Astrocyte (in vitro differentiated cells and primary cell): Measurements from ENCODE around the gene DNTT. TPM values are rescaled to one million over a fixed set of nuclear protein-coding genes. Genes with fewer than 3 reads are reported as not detected.
A peak's percentile ranks its signal among the peaks of the same experiment; 100 is the strongest.

Experiments used
- DNase-seq: peaks from one replicate; pipeline ENCODE4 v3.0.0-alpha.2; 2010; ENCODE audit warnings: low read depth
- FAIRE-seq: peaks from 2 replicates; lab custom pipeline; 2011; peaks lifted over from hg19 to GRCh38; lab: Jason Lieb, UNC
- H2AFZ ChIP-seq: 2 replicates; pipeline ENCODE4 v1.6.0; 2012; ENCODE audit warnings: low read depth, low read length, inconsistent platforms
- H3K27ac ChIP-seq: 2 replicates; pipeline ENCODE4 v1.5.1; 2011; ENCODE audit warnings: low read depth, low read length, inconsistent platforms
- H3K27me3 ChIP-seq: 2 replicates; pipeline ENCODE4 v1.6.0; 2011; ENCODE audit warnings: low read length, inconsistent platforms; ENCODE audit not compliant: insufficient read depth
- H3K36me3 ChIP-seq: 2 replicates; pipeline ENCODE4 v1.5.1; 2011; ENCODE audit warnings: low read length, inconsistent platforms; ENCODE audit not compliant: insufficient read depth
- H3K4me1 ChIP-seq: 2 replicates; pipeline ENCODE4 v1.5.1; 2011; ENCODE audit warnings: low read length, inconsistent platforms; ENCODE audit not compliant: insufficient read depth
- H3K4me2 ChIP-seq: 2 replicates; pipeline ENCODE4 v1.6.0; 2012; ENCODE audit warnings: low read length, inconsistent platforms
- H3K4me3 ChIP-seq: 2 replicates; pipeline ENCODE4 v1.5.1; 2011; ENCODE audit warnings: low read depth, mild to moderate bottlenecking, low read length, inconsistent platforms; ENCODE audit not compliant: insufficient read depth
- H3K79me2 ChIP-seq: 2 replicates; pipeline ENCODE4 v1.6.0; 2012; ENCODE audit warnings: mild to moderate bottlenecking, low read length, inconsistent platforms; ENCODE audit not compliant: insufficient read depth
- H3K9ac ChIP-seq: 2 replicates; pipeline ENCODE4 v1.6.0; 2012; ENCODE audit warnings: mild to moderate bottlenecking, low read length, inconsistent platforms
- H3K9me3 ChIP-seq: 2 replicates; pipeline ENCODE4 v1.5.1; 2012; ENCODE audit warnings: low read depth, mild to moderate bottlenecking, low read length, inconsistent platforms; ENCODE audit not compliant: insufficient read depth
- H4K20me1 ChIP-seq: 2 replicates; pipeline ENCODE4 v1.6.0; 2012; ENCODE audit warnings: low read length, inconsistent platforms; ENCODE audit not compliant: insufficient read depth
- H3K27ac Mint-ChIP-seq: one replicate; pipeline ENCODE4 v1.8.0; 2021; ENCODE audit warnings: mild to moderate bottlenecking, mixed read lengths; ENCODE audit not compliant: unreplicated experiment
- H3K27me3 Mint-ChIP-seq: one replicate; pipeline ENCODE4 v1.8.0; 2021; ENCODE audit warnings: low read depth, mixed read lengths; ENCODE audit not compliant: unreplicated experiment
- H3K36me3 Mint-ChIP-seq: one replicate; pipeline ENCODE4 v1.8.0; 2021; ENCODE audit warnings: low read depth, mixed read lengths; ENCODE audit not compliant: unreplicated experiment
- H3K4me1 Mint-ChIP-seq: one replicate; pipeline ENCODE4 v1.8.0; 2021; ENCODE audit warnings: low read depth, mixed read lengths; ENCODE audit not compliant: unreplicated experiment
- H3K4me3 Mint-ChIP-seq: one replicate; pipeline ENCODE4 v1.8.0; 2021; ENCODE audit warnings: mild to moderate bottlenecking, moderate library complexity, mixed read lengths; ENCODE audit not compliant: unreplicated experiment
- H3K9me3 Mint-ChIP-seq: one replicate; pipeline ENCODE4 v1.8.0; 2021; ENCODE audit warnings: mild to moderate bottlenecking, mixed read lengths; ENCODE audit not compliant: unreplicated experiment
- EZH2 ChIP-seq: IDR thresholded peaks from 2 replicates; pipeline ENCODE4 v1.6.1; 2012; ENCODE audit warnings: mild to moderate bottlenecking, low read length, inconsistent platforms; ENCODE audit not compliant: insufficient read depth
- total RNA-seq: library from RNA; stranded (reverse); gene quantifications from 2 replicates; pipeline ENCODE4 v1.2.1, GENCODE V29; 2021
- TF ChIP-seq, protein P1 (sequence below): IDR thresholded peaks from 2 replicates; pipeline ENCODE4 v1.5.1; 2011; ENCODE audit warnings: low read depth, mild to moderate bottlenecking, inconsistent platforms, low read length, moderate library complexity; ENCODE audit not compliant: insufficient read depth

The DNTT gene
- total RNA-seq, 1 donor from 2014 or later = not detected

DNA sequence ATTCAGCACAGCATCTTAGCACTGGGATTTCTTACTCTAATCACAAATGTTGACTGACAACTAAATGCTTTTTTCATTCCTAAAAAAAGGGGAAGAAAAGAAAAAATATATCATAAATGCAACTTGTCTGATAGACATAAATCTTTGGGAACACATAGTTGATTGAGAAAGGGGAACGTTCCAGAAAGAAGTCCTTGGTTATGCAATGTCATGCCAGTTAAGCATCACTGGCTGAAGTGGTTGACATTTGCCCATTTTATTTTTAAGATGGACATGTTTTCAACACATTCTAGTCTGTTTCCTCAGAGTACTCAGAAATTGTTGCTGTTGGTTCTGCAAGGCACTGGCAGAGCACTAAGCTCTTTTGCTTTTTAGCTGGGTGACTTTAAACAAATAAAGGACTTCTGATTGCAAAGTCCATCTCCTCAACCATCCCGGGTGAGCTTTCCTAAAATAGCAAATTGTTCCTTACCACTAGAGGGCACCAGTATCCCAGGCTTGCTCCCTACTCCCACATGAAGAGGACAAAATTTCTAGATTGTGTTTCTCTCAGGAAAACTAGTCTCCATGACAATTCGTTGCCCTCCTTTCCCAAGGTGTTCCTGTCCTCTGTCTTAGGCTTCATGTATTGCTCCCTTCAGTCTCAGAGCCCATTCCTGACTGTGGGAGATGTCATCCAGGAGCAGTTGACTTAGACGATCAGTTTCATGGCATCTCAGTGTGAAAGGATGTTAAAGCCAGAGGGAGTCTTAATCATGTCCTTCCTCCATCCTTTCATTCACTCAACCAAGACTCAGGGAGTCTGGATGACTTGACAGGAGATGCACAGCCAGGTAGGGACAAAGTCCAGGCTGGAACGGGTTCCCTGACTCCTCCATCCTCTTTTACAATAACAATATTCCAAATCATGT is 30.6 kb downstream of the DNTT start:
- DNase-seq (peak; percentile 13), FAIRE-seq (peak; percentile 17)
- Histone ChIP-seq H3K27me3 (peaks cover 7% of the 10 kb centered on the region), H3K4me2 (no peak overlapping the region), H3K27ac (no peak overlapping the region), H3K36me3 (no peaks in the 10 kb centered on the region), H3K9me3 (no peaks in the 10 kb centered on the region), H3K9ac (no peak overlapping the region), H2AFZ (no peak overlapping the region), H3K4me3 (no peak overlapping the region), H3K4me1 (no peaks in the 10 kb centered on the region), H4K20me1 (no peaks in the 10 kb centered on the region), H3K79me2 (no peaks in the 10 kb centered on the region)
- H3K27ac Mint-ChIP-seq = peak overlapping the region; percentile 42
- no peaks in the 10 kb centered on the region for H3K36me3 Mint-ChIP-seq
- no peaks in the 10 kb centered on the region for H3K9me3 Mint-ChIP-seq
- peaks cover 8% of the 10 kb centered on the region for H3K27me3 Mint-ChIP-seq
- TF ChIP-seq, protein P1, sequence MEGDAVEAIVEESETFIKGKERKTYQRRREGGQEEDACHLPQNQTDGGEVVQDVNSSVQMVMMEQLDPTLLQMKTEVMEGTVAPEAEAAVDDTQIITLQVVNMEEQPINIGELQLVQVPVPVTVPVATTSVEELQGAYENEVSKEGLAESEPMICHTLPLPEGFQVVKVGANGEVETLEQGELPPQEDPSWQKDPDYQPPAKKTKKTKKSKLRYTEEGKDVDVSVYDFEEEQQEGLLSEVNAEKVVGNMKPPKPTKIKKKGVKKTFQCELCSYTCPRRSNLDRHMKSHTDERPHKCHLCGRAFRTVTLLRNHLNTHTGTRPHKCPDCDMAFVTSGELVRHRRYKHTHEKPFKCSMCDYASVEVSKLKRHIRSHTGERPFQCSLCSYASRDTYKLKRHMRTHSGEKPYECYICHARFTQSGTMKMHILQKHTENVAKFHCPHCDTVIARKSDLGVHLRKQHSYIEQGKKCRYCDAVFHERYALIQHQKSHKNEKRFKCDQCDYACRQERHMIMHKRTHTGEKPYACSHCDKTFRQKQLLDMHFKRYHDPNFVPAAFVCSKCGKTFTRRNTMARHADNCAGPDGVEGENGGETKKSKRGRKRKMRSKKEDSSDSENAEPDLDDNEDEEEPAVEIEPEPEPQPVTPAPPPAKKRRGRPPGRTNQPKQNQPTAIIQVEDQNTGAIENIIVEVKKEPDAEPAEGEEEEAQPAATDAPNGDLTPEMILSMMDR = peak; percentile 78
- TF ChIP-seq EZH2 = no peak
- no peaks in the 10 kb centered on the region for H3K4me1 Mint-ChIP-seq
- H3K4me3 Mint-ChIP-seq = no peak overlapping the region

DNA sequence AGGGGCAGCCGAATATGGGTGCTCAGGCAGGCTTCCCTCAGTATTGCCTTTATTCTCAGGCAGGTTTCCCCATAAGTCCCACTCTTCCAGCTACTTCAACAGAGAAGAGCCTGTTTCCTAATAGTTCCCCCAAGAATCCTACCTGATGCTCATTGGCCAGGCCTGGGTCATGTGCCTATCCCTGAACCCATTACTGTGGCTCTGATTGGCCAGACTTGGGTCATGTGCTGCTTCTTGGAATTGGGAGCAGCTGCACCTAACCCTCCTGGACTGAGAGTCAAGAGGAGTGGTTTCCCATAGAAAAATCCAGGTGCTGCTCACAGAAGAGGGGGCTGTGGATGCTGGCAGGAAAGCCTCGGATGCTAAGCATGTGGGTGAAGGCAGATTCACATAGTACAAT is 32.9 kb downstream of the DNTT start:
- peaks cover 8% of the 10 kb centered on the region for H3K27me3 Mint-ChIP-seq

More for the DNA sequence above, 32.9 kb downstream of the DNTT start:
- no peak overlapping the region for H3K4me3 ChIP-seq
- no peak overlapping the region for H3K4me2 ChIP-seq
- no peaks in the 10 kb centered on the region for H3K36me3 Mint-ChIP-seq
- H3K27ac ChIP-seq = no peak overlapping the region
- H3K9me3 Mint-ChIP-seq = no peaks in the 10 kb centered on the region
- H3K9me3 ChIP-seq = no peaks in the 10 kb centered on the region
- no peak overlapping the region for H3K4me3 Mint-ChIP-seq
- no peak for DNase-seq
- TF ChIP-seq, protein P1 = no peak
- no peak for TF ChIP-seq EZH2
- no peaks in the 10 kb centered on the region for H3K4me1 ChIP-seq
- H3K4me1 Mint-ChIP-seq = no peaks in the 10 kb centered on the region
- no peak for FAIRE-seq
- no peaks in the 10 kb centered on the region for H4K20me1 ChIP-seq
- no peak overlapping the region for H3K9ac ChIP-seq
- peaks cover 9% of the 10 kb centered on the region for H3K27me3 ChIP-seq
- no peaks in the 10 kb centered on the region for H3K79me2 ChIP-seq
- no peak overlapping the region for H2AFZ ChIP-seq
- no peak overlapping the region for H3K27ac Mint-ChIP-seq
- no peaks in the 10 kb centered on the region for H3K36me3 ChIP-seq
